HG03571 (cell line): Measurements from ENCODE around the gene YAP1.

Experiments
- ATAC-seq: cut with Tn5 transposase; IDR thresholded peaks from one replicate; pipeline ENCODE4 v1.9.1; 2021; ENCODE audit not compliant: unreplicated experiment

The YAP1 gene

DNA sequence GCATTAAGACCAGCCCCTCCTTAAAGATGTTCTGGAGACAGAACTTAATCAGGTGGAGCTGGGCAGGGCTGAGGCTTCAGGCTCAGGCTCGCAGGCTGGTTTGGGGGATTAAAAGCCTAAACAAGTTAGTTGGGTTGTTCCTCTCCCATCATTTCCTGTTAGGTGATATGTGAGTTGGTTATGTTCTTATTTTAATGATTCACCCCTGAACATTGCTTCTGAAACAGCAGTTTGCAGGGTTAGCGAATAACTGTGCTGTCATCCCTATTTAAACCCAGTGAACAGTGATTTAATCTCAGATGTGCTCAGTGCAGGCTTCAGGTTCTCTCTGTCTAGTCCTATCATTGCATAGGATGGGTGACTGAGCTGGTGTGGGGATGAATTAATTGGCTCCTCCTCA lies 159.7 kb downstream of the YAP1 start:
- ATAC-seq = no peak

DNA sequence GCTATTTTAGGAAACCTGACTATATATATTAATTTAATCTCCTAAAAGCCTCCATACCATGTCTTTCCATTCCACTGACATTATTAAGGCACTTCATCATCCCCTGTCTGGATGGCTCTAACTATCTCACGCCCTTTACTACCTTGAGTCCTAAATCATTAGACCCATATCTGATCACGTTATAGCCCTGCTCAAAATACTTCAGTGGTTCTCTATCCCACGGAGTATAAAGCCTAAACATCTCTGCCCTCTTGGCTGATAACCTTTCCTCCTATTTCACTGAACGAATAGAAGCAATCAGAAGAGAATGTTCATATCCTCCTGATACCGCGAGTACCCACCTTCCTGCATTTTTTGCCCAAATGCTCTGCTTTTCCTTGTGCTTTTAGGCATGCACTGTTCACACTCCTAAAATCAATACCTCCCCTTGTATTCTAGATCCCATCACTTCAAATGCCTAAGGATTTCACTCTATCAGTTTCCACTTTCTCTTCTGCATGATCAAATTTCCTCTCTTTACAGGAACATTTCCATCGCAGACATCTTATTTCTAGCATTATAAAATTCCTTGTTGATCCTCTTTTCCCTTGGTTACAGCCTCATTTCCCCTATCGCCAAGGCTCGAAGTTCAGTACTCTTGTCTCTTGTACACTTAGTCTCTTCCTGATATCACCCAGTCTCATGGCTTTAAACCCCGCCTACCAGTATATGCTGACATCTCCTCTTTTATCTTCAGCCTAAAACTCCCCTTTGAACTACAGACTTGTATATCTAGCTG lies 162.0 kb downstream of the YAP1 start:
- no peak for ATAC-seq

DNA sequence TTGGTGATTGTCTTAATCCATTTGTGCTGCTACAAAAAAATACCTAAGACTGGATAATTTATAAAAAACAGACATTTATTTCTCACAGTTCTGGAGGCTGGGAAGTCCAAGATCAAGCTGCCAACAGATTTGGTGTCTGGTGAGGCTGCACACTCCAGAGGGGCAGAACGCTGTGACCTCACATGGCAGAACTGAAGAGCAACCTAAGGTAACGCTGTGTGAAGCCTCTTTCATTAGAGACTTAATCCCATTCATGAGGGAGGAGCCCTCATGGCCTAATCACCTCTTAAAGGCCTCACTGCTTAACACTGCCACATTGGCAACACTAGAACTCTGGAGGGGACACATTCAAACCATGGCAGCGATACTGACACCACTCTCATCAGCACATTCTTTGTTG lies 164.4 kb downstream of the YAP1 start:
- ATAC-seq = no peak

DNA sequence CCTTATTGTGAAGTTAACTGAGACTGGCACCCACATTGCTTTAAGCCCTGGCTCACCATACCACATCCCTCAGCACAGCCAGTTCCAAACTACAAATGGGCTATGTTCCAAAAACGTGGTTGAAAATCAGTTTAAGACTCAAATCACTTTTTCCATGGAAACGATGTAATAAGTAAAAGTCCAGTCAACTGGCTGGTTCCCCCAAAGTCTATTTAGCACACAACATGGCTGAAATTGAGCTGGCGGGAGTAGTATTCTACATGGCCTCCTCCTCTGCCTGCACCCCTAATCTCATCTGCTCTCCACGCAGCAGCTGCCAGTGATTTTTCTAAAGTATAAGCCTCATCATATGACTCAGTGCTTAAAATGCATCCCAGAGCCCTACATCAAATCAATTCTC lies 166.1 kb downstream of the YAP1 start:
- ATAC-seq = no peak

- ATAC-seq = no peak
Observed at GRCh38 chr11:102276783-102277182, 166.5 kb downstream of the YAP1 start.

DNA sequence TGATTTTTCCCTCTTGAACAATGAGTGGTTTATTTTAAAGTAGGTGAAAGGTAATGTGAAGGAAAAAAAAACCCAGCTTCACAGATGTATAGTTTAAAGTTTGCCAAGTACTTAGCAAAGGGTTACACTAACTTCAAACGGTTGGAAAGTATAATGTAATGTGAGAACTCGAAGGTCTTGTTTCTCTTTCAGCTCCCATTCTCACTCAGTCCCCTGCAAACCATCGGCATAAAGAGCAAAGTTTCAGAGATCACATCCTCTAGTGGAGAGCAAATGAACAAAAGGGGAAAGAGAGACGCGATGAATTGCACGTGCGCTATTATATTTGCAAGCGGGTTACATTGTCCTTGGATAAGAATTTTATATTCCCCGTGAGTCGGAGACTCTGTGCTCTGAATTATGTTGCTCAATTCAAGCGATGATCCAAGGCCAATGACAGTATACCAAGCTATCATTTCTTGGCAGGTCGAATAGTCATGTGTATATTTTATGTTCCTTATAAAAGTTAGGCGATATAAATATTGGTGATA lies 169.5 kb downstream of the YAP1 start:
- ATAC-seq = peak; percentile 59

- ATAC-seq = no peak
Observed at GRCh38 chr11:102280245-102280833, 170.1 kb downstream of the YAP1 start.
